Gastroesophageal sphincter (tissue), 4 donors: ENCODE measurements around the gene KCNQ1OT1. TPM values are rescaled to one million over a fixed set of nuclear protein-coding genes. Genes with fewer than 3 reads are reported as not detected.

Source experiments
- ATAC-seq: fragments of 150-250 bp; one replicate; pipeline ENCODE4 v1.9.1; 2016; ENCODE audit warnings: mild to moderate bottlenecking, moderate library complexity
- H3K27ac ChIP-seq, 4 donors: fragments of 200-600 bp; sonication (generic) in 3 of 4; 1 replicate in 3 of 4; 2 replicates in 1 of 4; pipeline ENCODE4 v1.5.1; 2016 to 2019
- H3K27me3 ChIP-seq: fragments of 200-600 bp; sonication (generic); one replicate; pipeline ENCODE4 v1.5.1; 2019
- H3K36me3 ChIP-seq, 2 donors: fragments of 200-600 bp; sonication (generic); one replicate each; pipeline ENCODE4 v1.5.1; 2019; ENCODE audit warnings: control low read depth in 1 of 2
- H3K4me1 ChIP-seq, 3 donors: fragments of 200-600 bp; sonication (generic); 1 replicate in 2 of 3; 2 replicates in 1 of 3; pipeline ENCODE4 v1.5.1; 2016 to 2019; ENCODE audit warnings: control low read depth in 2 of 3
- H3K4me3 ChIP-seq, 2 donors: fragments of 200-600 bp; sonication (generic); one replicate each; pipeline ENCODE4 v1.5.1; 2019; ENCODE audit warnings: mild to moderate bottlenecking in 1 of 2, moderate library complexity in 1 of 2
- H3K9me3 ChIP-seq, 3 donors: fragments of 200-600 bp; sonication (generic); one replicate each; pipeline ENCODE4 v1.5.1; 2017 to 2019; ENCODE audit warnings: control low read depth in 2 of 3
- CTCF ChIP-seq, 4 experiments: fragments of 200-600 bp in 2 of 4; fragments of 450-650 bp in 2 of 4; sonication (generic) in 1 of 4; IDR thresholded peaks; one replicate each; pipeline ENCODE4 v1.5.1; 2017 to 2019; ENCODE audit warnings: antibody characterized with exemption in 4 of 4, mild to moderate bottlenecking in 2 of 4, moderate library complexity in 2 of 4
- EP300 ChIP-seq: sonication (generic); formaldehyde crosslinking; IDR thresholded peaks from one replicate; pipeline ENCODE4 v1.6.1; 2017; ENCODE audit warnings: antibody characterized with exemption, mild to moderate bottlenecking
- POLR2A ChIP-seq, 2 donors: fragments of 450-650 bp; IDR thresholded peaks; one replicate each; pipeline ENCODE4 v1.6.1; 2017; ENCODE audit warnings: antibody characterized with exemption in 2 of 2, mild to moderate bottlenecking in 2 of 2, moderate library complexity in 1 of 2
- POLR2AphosphoS5 ChIP-seq: sonication (generic); formaldehyde crosslinking; IDR thresholded peaks from one replicate; pipeline ENCODE4 v1.6.1; 2017; ENCODE audit warnings: antibody characterized with exemption
- WGBS, 2 donors: methylation state at CpG; one replicate each; pipeline ENCODE4 v1.1.5; 2018; ENCODE audit warnings: low coverage in 1 of 2; 5-methylcytosine and 5-hydroxymethylcytosine counted together
- total RNA-seq, 4 donors: library from RNA; depleted of rRNA; stranded (reverse); fragments of >200 nt; gene quantifications; one replicate each; pipeline ENCODE4 v1.1.0, GENCODE V29; 2016

KCNQ1OT1 gene
- total RNA-seq, 4 donors from 2014 or later = 0.52 to 3.3 (median 1.4) TPM

- no peak for TF ChIP-seq POLR2A (IDR thresholded peaks at IDR 0.05)
- no peak for TF ChIP-seq POLR2AphosphoS5
- no peak for TF ChIP-seq EP300
- TF ChIP-seq CTCF (IDR thresholded peaks at IDR 0.05) = no peak
- H3K4me3 ChIP-seq = no peak overlapping the region
- no peaks in the 10 kb centered on the region for H3K4me1 ChIP-seq
- no peak overlapping the region for H3K27ac ChIP-seq
- no peaks in the 10 kb centered on the region for H3K9me3 ChIP-seq
- no peaks in the 10 kb centered on the region for H3K27me3 ChIP-seq
- ATAC-seq = no peak
- H3K36me3 ChIP-seq = no peaks in the 10 kb centered on the region
- 60% methylated on average over 2 of the region's 17 CpGs; no CpG with 5 or more reads in 1 of the 2 donors for WGBS, 2 donors
Observed at GRCh38 chr11:2575591-2576051, 124.2 kb downstream of the KCNQ1OT1 start.

GRCh38 chr11:2574553-2575535 lies 125.0 kb downstream of the KCNQ1OT1 start:
- Histone ChIP-seq H3K4me3 (no peak overlapping the region), H3K4me1 (no peaks in the 10 kb centered on the region), H3K36me3 (no peaks in the 10 kb centered on the region), H3K27ac (no peak overlapping the region), H3K27me3 (no peaks in the 10 kb centered on the region), H3K9me3 (no peaks in the 10 kb centered on the region)
- WGBS, 2 donors = 100% methylated on average over 2 of the region's 45 CpGs; no CpG with 5 or more reads in 1 of the 2 donors
- TF ChIP-seq CTCF (IDR thresholded peaks at IDR 0.05) = no peak
- no peak for TF ChIP-seq POLR2AphosphoS5
- TF ChIP-seq POLR2A (IDR thresholded peaks at IDR 0.05) = no peak
- TF ChIP-seq EP300 = no peak
- no peak for ATAC-seq

- H3K27me3 ChIP-seq = no peaks in the 10 kb centered on the region
- H3K9me3 ChIP-seq = no peaks in the 10 kb centered on the region
- H3K4me3 ChIP-seq = no peak overlapping the region
- no peak for ATAC-seq
- TF ChIP-seq POLR2A (IDR thresholded peaks at IDR 0.05) = no peak
- no peak for TF ChIP-seq CTCF (IDR thresholded peaks at IDR 0.05)
- no peak for TF ChIP-seq EP300
- no peak for TF ChIP-seq POLR2AphosphoS5
- no peak overlapping the region for H3K27ac ChIP-seq
- 46% methylated on average over 2 of the region's 22 CpGs; no CpG with 5 or more reads in 1 of the 2 donors for WGBS, 2 donors
- H3K36me3 ChIP-seq = no peaks in the 10 kb centered on the region
- no peaks in the 10 kb centered on the region for H3K4me1 ChIP-seq
Observed at GRCh38 chr11:2574043-2574552, 125.7 kb downstream of the KCNQ1OT1 start.

GRCh38 chr11:2573240-2574042 lies 126.4 kb downstream of the KCNQ1OT1 start:
- Histone ChIP-seq H3K36me3 (no peaks in the 10 kb centered on the region), H3K27me3 (no peaks in the 10 kb centered on the region), H3K4me1 (no peaks in the 10 kb centered on the region), H3K27ac (no peak overlapping the region), H3K4me3 (no peak overlapping the region), H3K9me3 (no peaks in the 10 kb centered on the region)
- TF ChIP-seq CTCF (IDR thresholded peaks at IDR 0.05) (no peak), EP300 (no peak), POLR2A (IDR thresholded peaks at IDR 0.05) (no peak), POLR2AphosphoS5 (no peak)
- WGBS, 2 donors = 75% methylated on average over 2 of the region's 28 CpGs; no CpG with 5 or more reads in 1 of the 2 donors
- no peak for ATAC-seq
